Posterior vena cava (tissue), 2 donors: ENCODE data around the gene TGFB1I1. TPM values are rescaled to one million over a fixed set of nuclear protein-coding genes. Genes with fewer than 3 reads are reported as not detected.

Experiments
- DNase-seq: peaks from one replicate; pipeline ENCODE4 v3.0.0-alpha.2; 2020; ENCODE audit warnings: low spot score
- intact Hi-C, 2 donors: fragments of 100-400 bp; cut with DNase I; formaldehyde crosslinking; loops; one replicate each; pipeline versions ENCODE4 v1.14.1 to v1.14.2; 2022 to 2023
- total RNA-seq, 2 donors: library from RNA; stranded (reverse); fragmentation: NEBNext Ultra II Directional; extraction: Animal tissue kit (Norgen Biotek cat#: 25700); gene quantifications; one replicate each; pipeline ENCODE4 v1.2.1, GENCODE V29; 2021
- donor health status: DM: yes; HTN: yes; CAD: no.
- donor health status: DM: yes; HTN: yes; CAD: no.

TGFB1I1 gene
- total RNA-seq, 2 donors from 2014 or later: 232 to 239 TPM

DNA sequence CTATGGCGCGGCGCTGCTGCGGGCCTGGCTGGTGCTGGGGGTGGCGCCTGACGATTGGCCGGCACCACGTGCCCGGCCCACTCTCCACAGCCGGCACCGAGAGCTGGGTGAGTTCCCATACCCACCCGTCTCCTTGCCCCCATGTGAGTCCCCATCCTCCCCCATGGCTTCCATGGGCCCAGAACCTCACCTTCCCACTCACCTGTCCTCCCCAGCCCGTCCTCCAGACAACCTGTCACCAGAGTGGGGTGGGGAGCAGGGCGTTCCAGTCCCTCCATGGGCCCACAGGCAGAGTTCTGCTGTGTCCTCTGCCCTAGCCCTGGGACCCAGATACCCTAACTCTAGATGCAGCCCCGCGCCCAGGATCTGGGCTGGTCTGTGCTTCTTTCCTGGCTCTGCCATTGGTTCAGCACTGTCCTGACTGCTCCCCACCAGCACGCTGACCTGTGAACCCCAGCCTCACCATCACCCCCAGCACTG, 7.1 kb upstream of the TGFB1I1 start:
- intact Hi-C loops: no loop called here
- peak; percentile 55 for DNase-seq

- DNase-seq: peak; percentile 65
- intact Hi-C loops: no loop called here
These were observed 6.1 kb upstream of the TGFB1I1 start for GRCh38 chr16:31465788-31466370.

DNA sequence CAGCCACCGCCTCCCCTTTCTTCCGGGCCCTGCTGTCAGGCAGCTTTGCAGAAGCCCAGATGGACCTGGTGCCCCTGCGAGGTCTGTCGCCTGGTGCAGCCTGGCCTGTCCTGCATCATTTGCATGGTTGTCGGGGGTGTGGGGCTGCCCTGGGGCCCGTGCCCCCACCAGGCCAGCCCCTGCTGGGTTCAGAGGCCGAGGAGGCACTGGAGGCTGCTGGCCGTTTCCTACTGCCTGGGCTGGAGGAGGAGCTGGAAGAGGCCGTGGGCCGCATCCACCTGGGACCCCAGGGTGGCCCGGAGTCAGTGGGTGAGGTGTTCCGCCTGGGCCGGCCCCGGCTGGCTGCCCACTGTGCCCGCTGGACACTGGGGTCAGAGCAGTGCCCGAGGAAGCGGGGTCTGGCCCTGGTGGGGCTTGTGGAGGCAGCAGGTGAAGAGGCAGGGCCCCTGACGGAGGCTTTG, 5.5 kb upstream of the TGFB1I1 start:
- DNase-seq: peak; percentile 71
- intact Hi-C loops: no loop called here

GRCh38 chr16:31467151-31467773, 4.7 kb upstream of the TGFB1I1 start:
- intact Hi-C loops: no loop called here
- peak; percentile 23 for DNase-seq

- no peak for DNase-seq
- intact Hi-C loops: no loop called here
These were observed 4.1 kb upstream of the TGFB1I1 start for GRCh38 chr16:31467858-31468257.

- no peak for DNase-seq
- intact Hi-C loops: no loop called here
These were observed 1.3 kb upstream of the TGFB1I1 start for GRCh38 chr16:31470615-31471014.

DNA sequence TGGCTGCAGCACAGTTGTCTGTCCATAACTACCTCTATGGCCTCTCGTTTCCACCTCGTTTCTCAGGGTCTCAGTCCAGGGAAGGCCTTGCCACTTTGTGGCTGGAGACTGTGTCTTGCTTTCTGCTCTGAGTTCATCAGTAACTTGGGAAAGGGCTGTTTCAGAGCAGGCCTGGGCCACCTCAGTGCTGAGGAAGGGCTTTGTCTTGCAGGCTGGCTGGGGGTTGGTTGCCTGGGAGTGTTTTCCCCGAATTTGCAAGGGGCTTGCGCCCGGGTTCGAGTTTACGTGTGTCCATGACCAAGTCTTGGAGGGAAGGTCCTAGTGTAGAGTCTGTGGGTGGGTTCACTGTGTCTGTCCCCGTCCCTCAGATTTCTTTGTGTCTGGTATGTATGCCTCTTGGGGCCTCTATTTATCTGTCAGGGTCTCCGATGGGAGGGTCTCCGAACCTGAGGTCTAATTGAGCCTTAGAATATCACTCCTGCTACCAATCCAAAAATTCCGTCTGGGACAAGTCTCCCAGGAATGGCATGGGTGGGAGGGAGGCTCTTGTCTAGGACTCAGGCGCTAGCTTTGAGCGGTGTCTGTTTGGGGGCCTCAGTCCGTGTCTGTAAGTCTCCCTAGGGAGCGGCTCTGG, 594 bp upstream of the TGFB1I1 start:
- intact Hi-C loops: no loop called here

DNA sequence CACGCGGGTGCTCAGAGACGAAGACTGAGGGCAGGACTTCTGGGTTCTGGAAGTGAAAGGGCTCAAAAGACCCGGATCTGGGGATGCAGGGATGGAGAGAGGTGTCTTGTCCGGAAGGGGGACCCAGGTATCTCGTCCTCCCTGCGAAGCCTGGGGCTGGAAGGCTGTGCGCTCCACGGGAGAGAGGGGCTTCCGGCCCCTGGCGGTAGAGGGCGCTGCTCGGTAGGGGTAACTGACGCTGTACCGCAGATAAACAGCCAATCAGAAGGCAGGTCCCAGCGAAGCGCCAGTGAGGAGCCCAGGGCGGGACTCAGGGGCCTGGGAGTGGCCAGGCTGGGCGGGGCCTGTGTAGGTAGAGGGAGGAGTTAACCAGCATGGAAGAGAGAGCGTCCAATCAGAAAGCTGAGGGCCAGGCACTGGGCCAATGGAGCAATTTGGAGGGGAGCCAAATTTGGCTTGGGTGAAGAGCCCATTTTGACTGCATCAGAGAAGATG, 804 bp downstream of the TGFB1I1 start:
- peak; percentile 98 for DNase-seq
- intact Hi-C loops: no loop called here

More for the DNA sequence above, 594 bp upstream of the TGFB1I1 start:
- DNase-seq: no peak

DNA sequence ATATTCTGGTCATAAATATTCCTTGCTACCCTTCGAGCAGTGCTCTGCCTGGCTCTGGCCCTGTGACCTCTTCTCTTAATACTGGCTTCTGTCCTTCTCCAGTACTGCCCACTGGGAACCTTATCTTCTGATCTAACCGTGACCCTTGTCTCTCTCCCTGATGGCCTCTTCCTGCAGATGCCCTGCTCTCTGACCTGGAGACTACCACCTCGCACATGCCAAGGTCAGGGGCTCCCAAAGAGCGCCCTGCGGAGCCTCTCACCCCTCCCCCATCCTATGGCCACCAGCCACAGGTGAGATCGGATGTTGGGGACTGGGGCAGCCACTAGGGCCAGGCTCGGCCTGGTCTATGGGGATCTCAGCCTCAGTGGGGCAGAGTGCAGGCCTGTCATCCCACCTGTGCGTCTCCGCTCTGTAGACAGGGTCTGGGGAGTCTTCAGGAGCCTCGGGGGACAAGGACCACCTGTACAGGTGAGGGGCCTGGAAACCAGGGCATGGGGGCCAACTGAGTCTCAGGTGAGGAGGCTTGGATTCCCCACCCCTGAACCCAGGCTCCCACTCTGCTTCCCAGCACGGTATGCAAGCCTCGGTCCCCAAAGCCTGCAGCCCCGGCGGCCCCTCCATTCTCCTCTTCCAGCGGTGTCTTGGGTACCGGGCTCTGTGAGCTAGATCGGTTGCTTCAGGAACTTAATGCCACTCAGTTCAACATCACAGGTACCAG, 1.5 kb downstream of the TGFB1I1 start:
- no peak for DNase-seq
- intact Hi-C loops: no loop called here

DNA sequence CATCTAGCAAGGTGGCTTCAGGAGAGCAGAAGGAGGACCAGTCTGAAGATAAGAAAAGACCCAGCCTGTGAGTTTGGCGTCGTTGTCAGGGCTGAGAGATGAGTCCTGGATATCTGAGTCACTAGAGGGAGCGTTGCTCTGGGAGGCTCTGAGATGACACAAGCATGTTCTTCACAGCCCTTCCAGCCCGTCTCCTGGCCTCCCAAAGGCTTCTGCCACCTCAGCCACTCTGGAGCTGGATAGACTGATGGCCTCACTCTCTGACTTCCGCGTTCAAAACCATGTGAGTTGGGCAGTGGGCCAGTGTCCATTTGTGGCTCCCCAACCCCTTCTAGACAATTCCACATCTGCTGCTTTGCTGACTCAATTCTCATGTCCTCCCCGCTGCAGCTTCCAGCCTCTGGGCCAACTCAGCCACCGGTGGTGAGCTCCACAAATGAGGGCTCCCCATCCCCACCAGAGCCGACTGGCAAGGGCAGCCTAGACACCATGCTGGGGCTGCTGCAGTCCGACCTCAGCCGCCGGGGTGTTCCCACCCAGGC, 2.3 kb downstream of the TGFB1I1 start:
- intact Hi-C loops: no loop called here
- DNase-seq: no peak

DNA sequence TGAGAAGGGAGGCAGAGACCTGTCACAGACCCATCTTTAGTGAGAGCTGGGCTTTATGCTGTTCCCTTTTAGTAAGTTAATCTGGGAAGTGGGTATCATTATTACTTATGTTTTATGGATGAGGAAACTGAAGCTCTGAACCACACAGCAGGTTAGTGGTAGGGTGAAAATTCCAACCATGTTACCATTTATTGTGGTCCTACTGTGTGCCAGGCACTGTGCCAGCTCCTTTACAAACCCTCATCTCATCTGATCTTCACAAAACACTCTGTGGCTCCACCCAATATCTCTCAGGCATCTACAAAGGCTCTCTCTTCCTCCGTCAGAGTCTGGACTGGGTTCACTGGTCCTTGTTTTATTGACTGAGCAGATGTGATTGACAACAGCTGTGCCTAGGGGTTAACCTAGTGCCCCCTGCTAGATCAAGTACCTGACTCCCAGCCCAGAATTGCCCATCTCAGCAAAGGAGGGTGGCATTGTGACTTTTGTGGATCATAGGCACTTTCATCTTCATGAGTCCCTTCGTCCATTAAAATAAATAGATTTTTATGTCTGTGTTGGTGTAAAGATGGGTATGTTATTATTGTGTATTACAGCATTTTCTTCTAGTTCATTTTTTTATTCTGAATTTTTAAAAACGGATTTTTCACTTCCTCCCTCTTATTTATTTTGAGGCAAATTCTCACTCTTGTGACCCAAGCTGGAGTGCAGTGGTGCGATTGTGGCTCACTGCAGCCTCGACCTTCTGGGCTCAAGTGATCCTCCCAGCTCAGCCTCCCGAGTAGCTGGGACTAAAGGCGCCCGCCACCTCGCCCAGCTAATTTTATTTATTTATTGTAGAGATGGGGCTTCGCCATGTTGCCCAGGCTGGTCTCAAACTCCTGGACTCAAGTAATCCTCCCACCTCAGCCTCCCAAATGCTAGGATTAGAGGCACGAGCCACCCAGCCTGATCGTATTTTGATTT, 3.1 kb downstream of the TGFB1I1 start:
- DNase-seq: no peak
- intact Hi-C loops: loop anchor here in 1 of 2 donors (5.0 kb wide), 1 partner anchor 958 kb away; no protein-coding TSS in a partner anchor

- intact Hi-C loops: loop anchor here in 1 of 2 donors (5.0 kb wide), 1 partner anchor 959 kb away; no protein-coding TSS in a partner anchor
- DNase-seq: no peak
These were observed 4.0 kb downstream of the TGFB1I1 start for GRCh38 chr16:31475946-31476302.

- DNase-seq: peak; percentile 94
- intact Hi-C loops: loop anchor here in 1 of 2 donors (5.0 kb wide), 1 partner anchor 959 kb away; no protein-coding TSS in a partner anchor
These were observed 4.6 kb downstream of the TGFB1I1 start for GRCh38 chr16:31476303-31477219.

DNA sequence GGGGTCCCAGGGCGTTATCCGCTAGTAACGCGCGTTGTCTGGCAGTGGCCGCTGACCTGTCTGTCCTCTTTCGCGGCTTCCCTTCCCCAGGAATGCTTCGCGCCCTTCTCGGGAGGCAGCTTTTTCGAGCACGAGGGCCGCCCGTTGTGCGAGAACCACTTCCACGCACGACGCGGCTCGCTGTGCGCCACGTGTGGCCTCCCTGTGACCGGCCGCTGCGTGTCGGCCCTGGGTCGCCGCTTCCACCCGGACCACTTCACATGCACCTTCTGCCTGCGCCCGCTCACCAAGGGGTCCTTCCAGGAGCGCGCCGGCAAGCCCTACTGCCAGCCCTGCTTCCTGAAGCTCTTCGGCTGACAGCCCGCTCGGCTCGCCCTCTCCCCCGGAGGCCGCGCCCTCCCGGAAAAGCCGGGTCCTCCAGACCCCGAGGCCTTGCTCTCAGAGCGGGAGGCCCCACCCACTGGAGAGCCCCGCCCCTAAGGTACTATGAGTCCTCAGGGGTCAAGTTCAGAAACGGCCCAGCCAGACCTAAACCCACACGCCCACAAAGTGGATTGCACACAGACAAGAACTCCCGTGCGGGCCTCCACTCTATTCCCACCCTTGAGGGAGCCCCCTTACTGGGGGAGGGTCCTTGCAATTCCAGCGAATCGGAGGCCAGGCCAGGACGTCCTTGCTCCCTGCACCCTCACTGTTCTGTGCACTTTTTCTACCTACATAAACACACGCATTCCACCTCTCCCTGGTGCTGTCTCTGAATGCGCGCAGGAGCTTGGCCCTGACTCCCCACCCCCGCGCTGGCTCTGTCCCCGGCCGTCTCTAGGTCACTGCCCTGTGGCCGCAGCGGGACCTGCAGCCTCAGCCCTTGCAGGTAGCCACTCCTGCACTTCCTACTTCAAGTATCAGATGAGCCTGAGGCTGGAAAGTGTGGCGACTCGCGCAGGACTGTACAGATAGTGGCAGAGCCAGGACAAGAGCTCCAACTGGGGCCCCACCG, 5.6 kb downstream of the TGFB1I1 start:
- DNase-seq: no peak
- intact Hi-C loops: loop anchor here in 1 of 2 donors (5.0 kb wide), 1 partner anchor 960 kb away; no protein-coding TSS in a partner anchor

- intact Hi-C loops: loop anchor here in 1 of 2 donors (5.0 kb wide), 1 partner anchor 962 kb away; no protein-coding TSS in a partner anchor
These were observed 7.0 kb downstream of the TGFB1I1 start for GRCh38 chr16:31478956-31479355.

GRCh38 chr16:31479751-31480150, 7.8 kb downstream of the TGFB1I1 start:
- no peak for DNase-seq
- intact Hi-C loops: loop anchor here in 1 of 2 donors (5.0 kb wide), 1 partner anchor 962 kb away; no protein-coding TSS in a partner anchor

More at GRCh38 chr16:31478956-31479355, 7.0 kb downstream of the TGFB1I1 start:
- no peak for DNase-seq
